ENCODE results near the gene SLC8A3.

The SLC8A3 gene

GRCh38 chr14:70061108-70061507, 127.6 kb downstream of the SLC8A3 start:
- DNase-seq: no peak

GRCh38 chr14:70059545-70059944, 129.2 kb downstream of the SLC8A3 start:
- DNase-seq: no peak

GRCh38 chr14:70057519-70058136, 131.1 kb downstream of the SLC8A3 start:
- no peak for DNase-seq

- DNase-seq: peak in 1 of 5 experiments; percentile 4
Observed at GRCh38 chr14:70052990-70053389, 135.8 kb downstream of the SLC8A3 start.

GRCh38 chr14:70050136-70050535, 138.6 kb downstream of the SLC8A3 start:
- DNase-seq: no peak

GRCh38 chr14:70049605-70050004, 139.1 kb downstream of the SLC8A3 start:
- no peak for DNase-seq

- DNase-seq: no peak
Observed at GRCh38 chr14:70048313-70048654, 140.5 kb downstream of the SLC8A3 start.

GRCh38 chr14:70047598-70048312, 141.0 kb downstream of the SLC8A3 start:
- no peak for DNase-seq

GRCh38 chr14:70045844-70046535, 142.8 kb downstream of the SLC8A3 start:
- no peak for DNase-seq

- DNase-seq: no peak
Observed at GRCh38 chr14:70045310-70045709, 143.4 kb downstream of the SLC8A3 start.

- DNase-seq: no peak
Observed at GRCh38 chr14:70043001-70043400, 145.8 kb downstream of the SLC8A3 start.

GRCh38 chr14:70036665-70037064, 152.1 kb downstream of the SLC8A3 start:
- no peak for DNase-seq

GRCh38 chr14:70034257-70034656, 154.5 kb downstream of the SLC8A3 start:
- no peak for DNase-seq

- no peak for DNase-seq
Observed at GRCh38 chr14:70033561-70033960, 155.2 kb downstream of the SLC8A3 start.

- no peak for DNase-seq
Observed at GRCh38 chr14:70033116-70033515, 155.6 kb downstream of the SLC8A3 start.

GRCh38 chr14:70032447-70032846, 156.3 kb downstream of the SLC8A3 start:
- no peak for DNase-seq

- DNase-seq: no peak
Observed at GRCh38 chr14:70032016-70032415, 156.7 kb downstream of the SLC8A3 start.

- no peak for DNase-seq
Observed at GRCh38 chr14:70029296-70030132, 159.2 kb downstream of the SLC8A3 start.

- DNase-seq: peak in 3 of 5 experiments; percentile 20 to 33 (median 30)
Observed at GRCh38 chr14:70027785-70028428, 160.8 kb downstream of the SLC8A3 start.

GRCh38 chr14:70023871-70024270, 164.9 kb downstream of the SLC8A3 start:
- DNase-seq: no peak

- DNase-seq: no peak
Observed at GRCh38 chr14:70022771-70023445, 165.8 kb downstream of the SLC8A3 start.
